Smooth muscle cell (in vitro differentiated cells): ENCODE data around the gene KCTD13. TPM values are rescaled to one million over a fixed set of nuclear protein-coding genes. Genes with fewer than 3 reads are reported as not detected.

ENCODE experiments used
- DNase-seq: peaks from one replicate; lab custom pipeline; 2025; ENCODE audit not compliant: unreplicated experiment; lab: John Stamatoyannopoulos, UW
- H2AFZ ChIP-seq: fragments of 200-600 bp; sonication (generic); 2 replicates; pipeline ENCODE4 v1.6.0; 2016; ENCODE audit warnings: antibody characterized with exemption, low read depth, mild to moderate bottlenecking
- H3F3A ChIP-seq: fragments of 200-600 bp; sonication (generic); 2 replicates; pipeline ENCODE4 v1.6.0; 2017; ENCODE audit warnings: antibody characterized with exemption, low read depth
- H3K27ac ChIP-seq: fragments of 200-600 bp; sonication (generic); 2 replicates; pipeline ENCODE4 v1.5.1; 2016; ENCODE audit warnings: low read depth, mild to moderate bottlenecking
- H3K27me3 ChIP-seq: fragments of 200-600 bp; sonication (generic); 2 replicates; pipeline ENCODE4 v1.6.1; 2016; ENCODE audit warnings: low read depth, mild to moderate bottlenecking
- H3K36me3 ChIP-seq: fragments of 200-600 bp; sonication (generic); 2 replicates; pipeline ENCODE4 v1.5.1; 2016; ENCODE audit warnings: low read depth
- H3K4me1 ChIP-seq: fragments of 200-600 bp; sonication (generic); 2 replicates; pipeline ENCODE4 v1.5.1; 2016; ENCODE audit warnings: low read depth
- H3K4me2 ChIP-seq: fragments of 200-600 bp; sonication (generic); 2 replicates; pipeline ENCODE4 v1.6.0; 2016; ENCODE audit warnings: mild to moderate bottlenecking
- H3K4me3 ChIP-seq: fragments of 200-600 bp; sonication (generic); 2 replicates; pipeline ENCODE4 v1.5.1; 2016; ENCODE audit warnings: mild to moderate bottlenecking
- H3K79me2 ChIP-seq: fragments of 200-600 bp; sonication (generic); 2 replicates; pipeline ENCODE4 v1.6.0; 2016; ENCODE audit warnings: low read depth, mild to moderate bottlenecking
- H3K9ac ChIP-seq: fragments of 200-600 bp; sonication (generic); 2 replicates; pipeline ENCODE4 v1.6.0; 2016; ENCODE audit warnings: low read depth
- H3K9me3 ChIP-seq: fragments of 200-600 bp; sonication (generic); replicated peaks from 2 replicates; pipeline ENCODE4 v1.5.1; 2016; ENCODE audit warnings: low read depth
- H4K20me1 ChIP-seq: fragments of 200-600 bp; sonication (generic); 2 replicates; pipeline ENCODE4 v1.6.0; 2016; ENCODE audit warnings: low read depth
- CTCF ChIP-seq: fragments of 200-600 bp; sonication (generic); IDR thresholded peaks from 2 replicates; pipeline ENCODE4 v1.5.1; 2017; ENCODE audit warnings: borderline replicate concordance, mild to moderate bottlenecking, antibody characterized with exemption; ENCODE audit not compliant: insufficient read depth, poor library complexity, severe bottlenecking
- WGBS: methylation state at CpG from one replicate; pipeline ENCODE4 v1.1.7; 2016; ENCODE audit warnings: low lambda C conversion rate; 5-methylcytosine and 5-hydroxymethylcytosine counted together
- polyA plus RNA-seq: library from polyadenylated mRNA; unstranded; fragments of >200 nt; fragmentation: Nextera tagmentation; extraction: Ambion mirVana; gene quantifications from 2 replicates; pipeline ENCODE4 v1.2.1, GENCODE V29; 2016
- total RNA-seq: library from RNA; depleted of rRNA; stranded (reverse); fragments of >200 nt; gene quantifications from 2 replicates; pipeline ENCODE4 v1.2.3, GENCODE V29; 2014

The KCTD13 gene
- total and polyA plus RNA-seq, 2 experiments from 2014 or later = 16.3 to 23.6 TPM

- H4K20me1 ChIP-seq = peaks cover 21% of the 10 kb centered on the region
- no peaks in the 10 kb centered on the region for H3K27me3 ChIP-seq
- no peak overlapping the region for H3K9ac ChIP-seq
- H2AFZ ChIP-seq = no peak overlapping the region
- no peak for DNase-seq
- no peak overlapping the region for H3K4me3 ChIP-seq
- no peak overlapping the region for H3K27ac ChIP-seq
- peaks cover 3% of the 10 kb centered on the region for H3K36me3 ChIP-seq
- TF ChIP-seq CTCF = no peak
- peaks cover 25% of the 10 kb centered on the region for H3K79me2 ChIP-seq
- H3F3A ChIP-seq = peaks cover 16% of the 10 kb centered on the region
- peaks cover 17% of the 10 kb centered on the region for H3K4me1 ChIP-seq
- no peaks in the 10 kb centered on the region for H3K9me3 ChIP-seq
- WGBS = 95% methylated on average over 8 of the region's 8 CpGs
- H3K4me2 ChIP-seq = no peak overlapping the region
These were observed 45.3 kb upstream of the KCTD13 start for GRCh38 chr16:29971304-29971703.

GRCh38 chr16:29968205-29968604, 42.2 kb upstream of the KCTD13 start:
- Histone ChIP-seq H3K27ac (no peak overlapping the region), H2AFZ (no peak overlapping the region), H4K20me1 (no peaks in the 10 kb centered on the region), H3K4me3 (no peak overlapping the region), H3K79me2 (no peaks in the 10 kb centered on the region), H3F3A (peaks cover 15% of the 10 kb centered on the region), H3K9me3 (no peaks in the 10 kb centered on the region), H3K27me3 (no peaks in the 10 kb centered on the region), H3K36me3 (peaks cover 3% of the 10 kb centered on the region), H3K9ac (no peak overlapping the region), H3K4me1 (no peaks in the 10 kb centered on the region), H3K4me2 (no peak overlapping the region)
- WGBS = 98% methylated on average over 4 of the region's 4 CpGs
- TF ChIP-seq CTCF = no peak
- no peak for DNase-seq

- Histone ChIP-seq H3K4me2 (peak overlapping the region; percentile 92), H3K79me2 (no peaks in the 10 kb centered on the region), H2AFZ (no peak overlapping the region), H3K36me3 (no peaks in the 10 kb centered on the region), H3K4me1 (peaks cover 5% of the 10 kb centered on the region), H3F3A (no peaks in the 10 kb centered on the region), H3K27me3 (no peaks in the 10 kb centered on the region), H4K20me1 (no peaks in the 10 kb centered on the region), H3K27ac (peak overlapping the region; percentile 71), H3K9ac (no peak overlapping the region), H3K9me3 (no peaks in the 10 kb centered on the region), H3K4me3 (peak overlapping the region; percentile 86)
- no peak for TF ChIP-seq CTCF
- no peak for DNase-seq
- whole genome bisulfite sequencing = 95% methylated on average over 14 of the region's 14 CpGs
These were observed 37.2 kb upstream of the KCTD13 start for GRCh38 chr16:29963021-29963743.
